Suppressor macrophage treated with lipopolysaccharide for 1 hour (primary cell): Measurements from ENCODE around the gene RPS6KB2.
A peak's percentile ranks its signal among the peaks of the same experiment; 100 is the strongest.

Experiments used
- DNase-seq, 3 donors: peaks; one replicate each; pipeline ENCODE4 v3.0.0-alpha.2; 2020 to 2022

RPS6KB2 gene

DNA sequence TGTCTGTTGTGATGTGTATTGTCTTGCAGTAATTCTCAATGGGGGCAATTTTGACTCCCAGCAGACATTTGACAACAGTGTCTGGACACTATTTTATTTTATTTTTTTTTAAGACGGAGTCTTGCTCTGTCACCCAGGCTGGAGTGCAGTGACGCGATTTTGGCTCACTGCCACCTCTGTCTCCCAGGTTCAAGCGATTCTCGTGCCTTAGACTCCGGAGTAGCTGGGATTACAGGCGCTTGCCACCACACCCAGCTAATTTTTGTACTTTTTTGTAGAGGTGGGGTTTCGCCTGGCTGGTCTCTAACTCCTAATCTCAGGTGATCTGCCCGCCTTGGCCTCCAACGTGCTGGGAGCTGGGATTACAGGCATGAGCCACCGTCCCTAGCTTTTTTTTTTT, 1.4 kb downstream of the RPS6KB2 start:
- no peak for DNase-seq

GRCh38 chr11:67431346-67432249, 3.3 kb downstream of the RPS6KB2 start:
- no peak for DNase-seq

DNA sequence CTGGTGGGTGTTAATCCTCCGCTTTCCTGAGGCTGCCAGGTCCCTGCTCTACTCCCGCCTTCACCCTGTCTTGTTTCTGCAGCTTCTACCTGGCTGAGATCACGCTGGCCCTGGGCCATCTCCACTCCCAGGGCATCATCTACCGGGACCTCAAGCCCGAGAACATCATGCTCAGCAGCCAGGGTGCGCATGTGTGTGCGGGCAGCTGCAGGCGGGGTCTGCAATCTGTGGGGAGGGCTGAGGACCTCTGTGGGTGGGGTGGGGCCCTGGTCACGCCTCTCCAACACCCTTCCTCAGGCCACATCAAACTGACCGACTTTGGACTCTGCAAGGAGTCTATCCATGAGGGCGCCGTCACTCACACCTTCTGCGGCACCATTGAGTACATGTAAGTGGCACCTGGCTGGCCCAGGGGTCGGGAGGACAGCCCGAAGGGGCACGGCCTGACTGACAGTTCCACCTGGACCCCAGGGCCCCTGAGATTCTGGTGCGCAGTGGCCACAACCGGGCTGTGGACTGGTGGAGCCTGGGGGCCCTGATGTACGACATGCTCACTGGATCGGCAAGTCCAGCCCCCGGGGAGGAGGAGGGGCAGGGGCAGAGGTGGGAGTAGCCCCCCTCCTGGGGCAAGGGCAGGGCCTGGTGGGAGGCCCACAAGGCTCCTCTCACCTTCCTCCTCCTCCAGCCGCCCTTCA, 4.5 kb downstream of the RPS6KB2 start:
- no peak for DNase-seq

DNA sequence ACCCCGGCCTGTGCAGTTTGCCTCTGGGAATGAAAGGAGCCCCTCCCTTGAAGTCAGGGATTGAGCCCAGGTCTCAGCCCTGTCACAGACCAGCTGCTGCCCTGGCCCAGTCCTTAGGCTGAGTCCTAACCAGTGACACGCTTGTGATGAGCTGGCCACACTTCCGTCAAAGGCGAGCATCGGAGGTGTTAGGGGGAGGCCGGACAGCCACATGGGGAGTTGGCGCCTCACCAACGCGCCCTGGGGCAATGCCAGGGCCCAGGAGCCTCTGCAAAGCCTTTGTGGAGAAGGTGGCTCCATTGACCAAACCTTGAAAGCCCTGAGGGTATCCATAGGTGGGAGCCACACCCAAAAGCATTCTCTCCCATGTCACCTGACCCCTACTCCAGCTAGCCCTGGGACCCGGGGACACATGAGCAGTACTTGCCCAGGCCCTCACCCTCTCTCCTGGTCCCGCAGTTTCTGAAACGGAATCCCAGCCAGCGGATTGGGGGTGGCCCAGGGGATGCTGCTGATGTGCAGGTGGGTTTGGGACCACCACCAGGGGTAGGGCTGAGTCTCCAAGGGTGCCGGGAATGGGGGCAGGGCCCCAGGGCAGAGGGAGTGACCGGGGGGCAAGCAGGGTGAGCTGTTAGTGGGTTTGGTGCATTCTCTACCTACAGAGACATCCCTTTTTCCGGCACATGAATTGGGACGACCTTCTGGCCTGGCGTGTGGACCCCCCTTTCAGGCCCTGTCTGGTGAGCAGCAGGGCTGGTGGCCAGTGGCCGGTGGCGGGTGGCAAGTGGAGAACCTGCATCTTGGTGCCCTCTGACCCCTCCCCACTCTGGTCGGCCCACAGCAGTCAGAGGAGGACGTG, 5.5 kb downstream of the RPS6KB2 start:
- DNase-seq: no peak

GRCh38 chr11:67434395-67434881, 6.1 kb downstream of the RPS6KB2 start:
- DNase-seq: no peak

GRCh38 chr11:67435031-67435726, 6.9 kb downstream of the RPS6KB2 start:
- no peak for DNase-seq

DNA sequence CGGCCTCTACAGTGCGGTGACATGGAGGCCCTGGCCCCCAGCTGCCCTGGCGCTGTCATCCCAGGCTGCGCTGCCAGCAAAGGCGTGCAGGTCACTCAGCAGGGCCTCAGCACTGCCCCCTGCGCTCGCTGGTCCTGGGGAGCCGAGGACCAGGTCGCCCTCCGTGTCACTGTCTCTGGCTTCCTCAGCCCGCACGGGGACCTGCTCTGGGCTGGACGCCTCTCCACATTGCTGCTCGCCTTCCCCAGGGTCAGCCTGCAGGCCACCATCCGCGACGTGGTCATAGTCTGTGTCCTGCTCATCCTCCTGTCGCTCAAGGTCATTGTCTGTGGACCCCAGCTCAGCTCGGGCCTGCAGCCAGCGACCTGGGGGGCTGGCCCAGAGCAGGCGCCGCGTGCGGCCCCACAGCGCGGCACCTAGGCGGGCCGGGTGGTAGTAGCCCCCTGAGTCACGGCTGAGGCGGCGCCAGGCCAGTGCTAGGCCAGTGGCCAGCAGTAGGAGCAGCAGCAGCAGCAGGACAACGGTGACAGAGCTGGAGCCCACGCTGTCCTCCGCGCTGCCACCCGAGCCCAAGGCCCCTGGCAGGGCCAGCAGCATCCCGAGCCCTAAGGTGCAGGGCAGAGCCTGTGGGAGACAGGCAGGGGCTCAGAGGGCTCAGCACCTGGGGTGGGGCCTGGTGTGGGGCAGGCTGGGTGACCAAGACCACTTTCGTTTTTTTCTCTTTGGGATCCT, 7.6 kb downstream of the RPS6KB2 start:
- no peak for DNase-seq

GRCh38 chr11:67436459-67437081, 8.3 kb downstream of the RPS6KB2 start:
- DNase-seq: no peak

DNA sequence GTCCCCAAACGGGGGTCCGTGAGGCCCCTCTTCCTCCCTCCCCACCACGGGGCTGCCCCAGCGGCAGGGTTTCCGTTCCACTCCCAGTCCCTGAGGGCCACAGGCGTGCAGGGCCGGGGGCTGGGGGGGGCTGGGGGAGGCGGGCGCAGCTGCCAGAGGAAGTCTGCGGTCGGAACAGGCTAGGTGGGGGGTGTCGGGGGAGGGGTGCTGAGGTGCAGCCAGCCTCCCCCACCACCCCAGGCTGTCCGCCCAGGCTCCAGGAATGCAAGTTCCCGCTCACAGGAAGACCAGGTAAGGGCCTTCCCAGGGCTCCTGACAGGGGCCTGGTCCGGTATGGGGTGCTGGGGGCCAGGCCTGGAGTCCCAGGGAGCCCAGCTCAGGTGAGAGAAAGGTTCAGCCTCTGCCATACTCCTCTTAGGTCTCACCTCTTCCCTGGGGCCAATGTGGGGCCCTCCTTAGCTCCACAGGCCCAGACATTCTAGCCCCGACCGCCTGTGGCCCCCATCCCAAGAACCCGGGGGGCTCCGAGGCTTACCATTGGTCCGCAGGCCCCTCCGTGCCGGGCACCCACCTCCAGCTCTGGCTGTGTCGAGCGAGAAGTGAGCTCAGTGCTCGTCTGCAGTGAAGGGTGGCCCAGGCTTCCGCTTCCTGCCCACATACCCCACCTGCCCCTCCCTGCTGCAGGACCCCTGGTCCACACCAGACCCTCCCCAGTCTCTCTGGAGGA, 9.0 kb downstream of the RPS6KB2 start, which contains the start of gene PTPRCAP:
PTPRCAP (minus strand) TSS at position 601 of the 727 bp plus-strand sequence; CDS start at position 538, 63 bp downstream.
- no peak for DNase-seq

DNA sequence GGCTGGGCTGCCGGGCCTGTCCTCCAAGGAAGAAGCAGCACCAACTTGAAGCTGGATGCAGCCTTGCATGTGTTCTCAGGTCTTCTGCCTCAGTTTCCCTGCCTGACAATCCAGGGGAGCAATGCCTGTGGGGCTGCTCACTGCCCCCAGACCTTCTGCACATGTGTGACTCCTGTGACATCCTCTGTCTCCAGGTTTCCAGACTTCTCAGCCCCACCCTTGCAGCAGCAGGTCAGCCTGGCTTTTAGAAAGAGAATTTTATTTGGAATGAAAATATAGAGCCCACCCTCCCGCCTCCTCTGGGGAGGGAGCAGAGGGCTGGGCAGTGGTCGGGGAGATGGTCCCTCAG, 9.5 kb downstream of the RPS6KB2 start:
- DNase-seq: no peak

GRCh38 chr11:67438158-67438902, 10.0 kb downstream of the RPS6KB2 start:
- DNase-seq: no peak

GRCh38 chr11:67439321-67440228, 11.3 kb downstream of the RPS6KB2 start:
- peak; percentile 75 to 88 (median 77) for DNase-seq

- DNase-seq: no peak
These were observed 12.2 kb downstream of the RPS6KB2 start for GRCh38 chr11:67440229-67441097.

DNA sequence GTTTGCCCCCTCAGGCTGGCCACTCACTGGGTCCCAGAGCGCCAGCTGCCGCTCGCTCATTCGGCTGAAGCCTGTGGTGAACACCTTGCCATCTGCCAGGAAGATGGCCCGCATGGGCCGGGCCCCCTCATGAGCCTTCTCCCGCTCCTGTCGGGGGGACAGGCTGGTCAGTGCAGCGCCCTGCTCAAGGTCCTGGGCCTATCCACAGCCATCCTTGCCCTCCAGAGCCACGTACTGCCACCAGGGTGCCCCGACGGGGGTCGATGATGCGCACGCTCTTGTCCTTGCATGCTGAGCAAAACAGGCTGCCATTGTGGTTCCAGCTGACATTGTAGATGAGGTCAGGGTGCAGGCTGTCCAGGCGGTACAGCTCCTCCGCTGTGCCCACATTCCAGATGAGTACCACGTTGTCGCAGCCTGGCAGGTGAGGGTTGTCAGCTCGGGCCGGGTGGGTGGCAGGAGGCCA, 12.8 kb downstream of the RPS6KB2 start:
- no peak for DNase-seq

GRCh38 chr11:67441731-67442351, 13.5 kb downstream of the RPS6KB2 start:
- DNase-seq: no peak

GRCh38 chr11:67442504-67443404, 14.5 kb downstream of the RPS6KB2 start:
- peak in 1 of 3 donors; percentile 15 for DNase-seq
